ENCODE measurements around the gene IGSF1.
"Not testable (repeated sequence)": the region's sequence is repeated elsewhere in the genome, so short reads cannot be mapped to it uniquely, and the experiment has no call there.

IGSF1 gene

GRCh38 chrX:131271274-131271673 lies 17.8 kb downstream of the IGSF1 start:
- DNase-seq: no peak

- DNase-seq: no peak
These were observed 19.0 kb downstream of the IGSF1 start for GRCh38 chrX:131270080-131270479.

DNA sequence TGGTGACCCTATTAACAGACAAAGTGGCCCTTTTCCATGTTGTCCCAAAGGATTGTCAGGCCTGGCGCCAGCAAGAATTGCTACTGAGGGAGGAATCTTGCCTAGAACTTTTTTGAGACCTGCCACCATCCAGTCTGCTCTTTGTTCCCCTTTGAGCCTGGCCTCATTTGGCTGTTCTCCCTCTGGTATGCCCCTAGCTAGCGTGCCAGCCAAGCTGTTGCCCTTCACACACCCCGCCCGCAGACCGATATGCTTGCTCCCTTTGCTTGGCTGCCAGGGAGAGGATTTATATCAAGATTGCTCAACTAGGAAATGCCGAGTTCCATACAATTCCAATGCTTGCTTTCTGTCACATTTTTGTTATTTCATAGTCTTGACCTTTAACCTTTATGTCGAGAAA lies 24.4 kb downstream of the IGSF1 start:
- no peak for DNase-seq

DNA sequence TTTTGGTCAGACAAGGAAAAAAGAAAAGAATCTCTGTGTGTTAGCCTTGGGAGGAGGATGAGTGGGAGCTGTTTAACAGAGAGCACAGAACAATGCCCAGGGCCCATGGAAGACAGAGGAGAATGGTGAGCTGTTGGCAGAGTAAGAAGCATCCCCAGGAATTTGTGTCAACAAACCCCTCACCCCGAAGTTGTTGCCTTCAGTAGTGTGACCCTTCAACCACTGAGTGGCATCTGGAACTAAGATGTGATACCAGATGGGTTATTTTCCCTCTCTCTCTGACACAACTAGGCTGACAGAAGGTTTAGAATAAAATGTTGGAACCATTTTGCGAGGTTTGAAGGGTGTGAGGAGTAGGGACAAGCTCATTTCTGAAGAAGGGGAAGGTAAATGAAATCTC lies 25.1 kb downstream of the IGSF1 start:
- DNase-seq: no peak

DNA sequence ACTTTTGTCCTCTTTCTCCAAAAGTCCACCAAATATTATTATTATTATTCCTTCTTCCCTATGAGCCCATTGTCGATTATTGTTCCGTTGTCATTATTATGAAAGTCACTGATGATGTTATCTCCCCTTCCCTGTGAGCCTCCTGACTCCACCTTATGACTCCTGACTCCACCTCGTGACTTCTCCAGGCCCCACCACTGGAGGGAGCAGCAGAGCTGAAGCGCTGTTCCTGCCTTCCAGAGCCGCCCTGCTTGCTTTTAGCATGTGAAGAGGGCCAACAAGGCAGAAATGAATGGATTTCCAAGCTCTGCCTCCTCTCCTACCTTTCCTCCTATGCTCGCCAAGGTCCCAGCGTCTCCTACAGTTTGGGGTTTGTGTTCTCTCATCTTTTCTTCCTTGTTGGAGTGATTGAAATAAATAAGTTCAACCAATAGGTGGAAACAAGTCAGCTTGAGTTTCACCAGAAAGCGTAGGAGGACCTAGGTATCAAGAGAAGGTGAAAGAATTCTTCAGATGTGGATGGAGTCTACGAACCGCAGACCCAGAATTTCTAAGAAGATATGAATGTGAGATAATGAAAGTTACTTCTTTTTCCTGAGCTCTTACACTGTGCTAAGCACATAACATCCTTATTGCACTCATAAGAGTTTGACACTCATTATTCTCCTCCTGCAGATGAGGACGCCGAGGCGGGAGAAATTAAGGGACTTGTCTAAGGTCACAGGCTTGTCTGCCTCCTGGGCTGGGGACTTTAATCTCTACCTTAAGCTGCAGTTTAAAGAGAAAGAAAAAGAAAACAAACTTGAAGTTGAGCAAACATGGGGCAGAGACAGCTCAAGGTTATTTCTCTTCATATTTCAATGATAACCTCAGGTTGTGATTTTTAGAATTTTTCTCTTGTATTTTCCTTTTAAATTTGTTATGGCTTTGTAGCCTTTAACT lies 26.1 kb downstream of the IGSF1 start:
- no peak for DNase-seq

DNA sequence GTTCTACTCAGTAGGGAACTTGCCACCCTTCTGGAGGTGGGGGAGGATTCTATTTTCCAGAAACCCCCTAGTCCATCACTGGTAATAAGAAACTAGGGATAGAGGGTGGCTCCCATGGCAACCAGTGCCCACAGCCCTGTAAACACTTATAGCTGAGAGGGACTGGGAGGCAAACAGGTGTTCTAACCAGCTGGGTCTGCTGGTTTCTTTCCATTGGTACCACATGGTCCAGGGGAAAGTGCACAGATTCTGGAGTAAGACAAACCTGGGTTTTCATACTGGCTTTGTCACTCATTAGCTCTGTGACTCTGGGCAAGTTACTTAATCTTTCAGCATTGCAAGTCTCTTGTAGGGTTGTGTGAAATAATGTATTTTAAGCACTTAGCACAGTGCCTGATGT lies 26.9 kb downstream of the IGSF1 start:
- DNase-seq: no peak

- DNase-seq: no peak
These were observed 31.7 kb downstream of the IGSF1 start for GRCh38 chrX:131257367-131257766.

DNA sequence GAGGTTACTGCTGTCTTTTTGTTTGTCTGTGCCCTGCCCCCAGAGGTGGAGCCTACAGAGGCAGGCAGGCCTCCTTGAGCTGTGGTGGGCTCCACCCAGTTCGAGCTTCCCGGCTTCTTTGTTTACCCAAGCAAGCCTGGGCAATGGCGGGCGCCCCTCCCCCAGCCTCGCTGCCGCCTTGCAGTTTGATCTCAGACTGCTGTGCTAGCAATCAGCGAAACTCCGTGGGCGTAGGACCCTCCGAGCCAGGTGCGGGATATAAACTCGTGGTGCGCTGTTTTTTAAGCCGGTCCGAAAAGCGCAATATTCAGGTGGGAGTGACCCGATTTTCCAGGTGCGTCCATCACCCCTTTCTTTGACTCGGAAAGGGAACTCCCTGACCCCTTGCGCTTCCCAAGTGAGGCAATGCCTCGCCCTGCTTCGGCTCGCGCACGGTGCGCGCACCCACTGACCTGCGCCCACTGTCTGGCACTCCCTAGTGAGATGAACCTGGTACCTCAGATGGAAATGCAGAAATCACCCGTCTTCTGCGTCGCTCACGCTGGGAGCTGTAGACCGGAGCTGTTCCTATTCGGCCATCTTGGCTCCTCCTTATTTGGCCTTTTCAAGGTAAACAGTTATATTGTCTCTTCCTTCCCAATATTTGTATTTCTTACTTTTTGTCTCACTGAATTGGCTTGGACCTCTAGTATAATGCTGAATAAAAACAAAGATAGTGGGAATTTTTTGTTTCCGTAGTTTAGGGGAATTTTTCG lies 37.9 kb downstream of the IGSF1 start:
- not testable (repeated sequence) for DNase-seq

DNA sequence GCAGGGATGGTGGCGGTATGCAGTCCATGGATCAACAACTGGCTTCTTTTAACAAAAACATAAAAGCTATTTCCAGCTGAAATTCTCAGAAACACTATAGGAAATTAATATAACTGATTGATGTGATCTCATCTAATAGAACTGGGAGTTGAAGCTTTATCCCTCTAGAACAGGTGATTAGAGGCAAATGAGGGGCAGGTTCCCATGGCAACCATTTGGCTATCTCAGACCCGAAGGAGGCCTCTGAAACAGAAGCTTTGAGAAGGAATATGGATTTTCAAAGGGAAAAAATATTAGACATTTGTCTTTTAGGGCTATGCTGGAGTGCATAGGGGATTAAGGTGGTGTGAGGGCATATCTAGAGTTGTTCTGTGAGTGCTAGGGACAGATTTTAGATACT lies 50.0 kb downstream of the IGSF1 start:
- DNase-seq: no peak

- no peak for DNase-seq
These were observed 51.7 kb downstream of the IGSF1 start for GRCh38 chrX:131237363-131237762.

DNA sequence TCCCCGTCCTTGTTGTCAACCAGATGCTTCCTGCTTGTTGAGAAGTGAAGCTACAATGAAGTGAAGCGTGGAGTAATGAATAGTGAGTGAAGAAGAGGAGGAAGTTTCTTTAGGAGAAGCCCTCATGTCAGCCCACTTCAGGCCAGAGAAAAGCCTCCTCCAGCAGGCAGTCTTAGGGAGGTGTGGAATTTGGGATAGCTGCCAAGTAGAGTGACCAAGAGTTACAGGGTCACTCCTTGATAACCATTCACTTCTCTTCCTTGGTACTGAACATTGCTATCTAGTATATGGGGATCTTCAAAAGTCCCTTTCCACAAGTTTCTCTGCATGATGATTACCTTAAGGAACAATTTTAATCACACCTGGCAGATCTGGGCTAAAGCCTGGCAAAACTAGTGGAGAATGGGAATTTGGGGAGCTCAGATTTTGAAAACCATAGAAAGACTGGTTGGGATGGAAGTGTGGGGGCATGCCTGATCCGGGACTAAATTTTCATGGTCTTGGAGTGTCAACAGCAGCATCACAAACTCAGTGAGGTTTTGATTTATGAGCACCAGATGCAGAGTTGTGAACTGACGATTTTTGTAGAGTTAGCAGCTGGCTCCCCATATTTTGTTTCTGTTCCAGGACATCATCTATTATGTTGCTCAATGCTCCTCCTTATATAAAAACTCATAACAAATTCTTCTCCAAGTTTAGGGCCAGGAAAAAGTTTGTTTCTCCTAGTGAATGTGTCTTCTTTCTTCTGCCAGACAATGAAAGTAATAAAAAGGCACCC lies 53.1 kb downstream of the IGSF1 start:
- DNase-seq: peak; percentile 20

DNA sequence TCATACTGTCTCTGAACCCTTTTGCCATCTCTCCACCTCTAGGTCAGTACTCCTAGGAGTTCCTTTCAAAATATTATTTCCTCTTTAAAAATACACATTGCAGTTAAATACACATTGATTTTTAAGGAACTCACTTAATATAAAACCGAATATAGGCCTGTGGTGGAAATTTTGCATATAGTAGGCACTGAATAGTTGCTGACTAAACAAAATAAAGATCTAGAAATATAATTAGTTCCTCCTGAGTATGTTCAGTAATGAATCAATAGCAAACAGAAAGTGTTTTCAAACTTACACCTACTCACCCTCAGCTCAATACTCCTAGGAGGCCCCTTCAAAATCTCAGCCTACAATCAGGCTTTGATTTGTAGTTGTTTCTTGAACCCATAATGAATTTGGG lies 61.5 kb downstream of the IGSF1 start:
- no peak for DNase-seq

GRCh38 chrX:131226591-131226990 lies 62.5 kb downstream of the IGSF1 start:
- no peak for DNase-seq

GRCh38 chrX:131225078-131225477 lies 64.0 kb downstream of the IGSF1 start:
- DNase-seq: no peak
